K562 (cell line): ENCODE data around the gene IL4R. TPM values are rescaled to one million over a fixed set of nuclear protein-coding genes. Genes with fewer than 3 reads are reported as not detected.

Experiments used
- BRCA1 ChIP-seq, 2 experiments: fragments of 450-650 bp in 1 of 2; sonication (generic) in 1 of 2; formaldehyde crosslinking in 1 of 2; IDR thresholded peaks; 2 replicates each; pipeline versions ENCODE4 v1.5.0 to v1.6.1; 2017 to 2020; ENCODE audit warnings: mild to moderate bottlenecking in 1 of 2, missing genetic modification reagents in 1 of 2
- FOXA1 ChIP-seq: fragments of 450-650 bp; IDR thresholded peaks from 2 replicates; pipeline ENCODE4 v1.6.1; 2016; ENCODE audit warnings: mild to moderate bottlenecking, borderline replicate concordance
- ILK ChIP-seq: fragments of 450-650 bp; IDR thresholded peaks from 2 replicates; pipeline ENCODE4 v1.6.1; 2016; ENCODE audit warnings: missing genetic modification characterization, low read depth, mild to moderate bottlenecking, missing compliant biosample characterization, moderate library complexity, borderline replicate concordance
- JUN ChIP-seq, 2 experiments: sonication (generic) in 1 of 2; formaldehyde crosslinking in 1 of 2; IDR thresholded peaks; 2 replicates each; pipeline versions ENCODE4 v1.6.1 to v1.8.0; 2012 to 2022; ENCODE audit warnings: borderline replicate concordance in 2 of 2, mild to moderate bottlenecking in 2 of 2, improper control_type of control experiment in 1 of 2, low read depth in 1 of 2, low read length in 1 of 2, missing genetic modification reagents in 1 of 2
- MITF ChIP-seq: IDR thresholded peaks from 2 replicates; pipeline ENCODE4 v1.6.1; 2014; ENCODE audit warnings: antibody characterized with exemption
- NFE2L1 ChIP-seq: fragments of 450-650 bp; IDR thresholded peaks from 2 replicates; pipeline ENCODE4 v1.6.1; 2016; ENCODE audit warnings: missing genetic modification characterization, low read depth, mild to moderate bottlenecking, missing compliant biosample characterization, moderate library complexity, borderline replicate concordance
- RERE ChIP-seq: sonication (generic); formaldehyde crosslinking; IDR thresholded peaks from 2 replicates; pipeline ENCODE4 v1.8.0; 2023; ENCODE audit warnings: missing genetic modification reagents, mild to moderate bottlenecking, borderline replicate concordance
- SNIP1 ChIP-seq: fragments of 450-650 bp; IDR thresholded peaks from 2 replicates; pipeline ENCODE4 v1.7.1; 2017; ENCODE audit warnings: low read depth, mild to moderate bottlenecking
- TAF7 ChIP-seq: fragments of 450-650 bp; IDR thresholded peaks from 2 replicates; pipeline ENCODE4 v1.6.1; 2016; ENCODE audit warnings: missing genetic modification characterization, missing compliant biosample characterization
- ZNF398 ChIP-seq: fragments of 250-450 bp; sonication (Bioruptor Pico); IDR thresholded peaks from 2 replicates; pipeline ENCODE4 v1.8.0; 2021; ENCODE audit warnings: moderate library complexity, mild to moderate bottlenecking, inconsistent platforms
- ZNF449 ChIP-seq: fragments of 250-450 bp; sonication (Bioruptor Pico); IDR thresholded peaks from 2 replicates; pipeline ENCODE4 v1.8.0; 2022; ENCODE audit warnings: moderate library complexity, mild to moderate bottlenecking, inconsistent platforms
- ZNF507 ChIP-seq: conservative IDR thresholded peaks from 2 replicates; pipeline ENCODE4 v1.6.1; 2017; ENCODE audit warnings: missing genetic modification characterization, missing compliant biosample characterization
- polyA plus RNA-seq, 8 experiments: library from polyadenylated mRNA; depleted of rRNA in 4 of 8; stranded (reverse) in 5 of 8; unstranded in 3 of 8; fragments of >200 nt; fragmentation: Nextera tagmentation in 2 of 8; fragmentation: Illumina TruSeq in 1 of 8; extraction: Ambion mirVana in 2 of 8; extraction: Trizol in 1 of 8; gene quantifications; 2 replicates each; pipeline versions ENCODE4 v1.2.1 to v1.2.3, GENCODE V29; 2011 to 2014; ENCODE audit warnings: inconsistent platforms in 1 of 8, missing spikeins in 1 of 8
- total RNA-seq, 7 experiments: library from RNA; depleted of rRNA in 6 of 7; stranded (reverse); fragments of >200 nt in 6 of 7; fragmentation: Illumina TruSeq in 2 of 7; extraction: Trizol in 2 of 7; gene quantifications; 2 replicates each; pipeline versions ENCODE4 v1.2.1 to v1.2.3, GENCODE V29; 2011 to 2021; ENCODE audit warnings: low replicate concordance in 1 of 7
- TF ChIP-seq, protein P1 (sequence below): IDR thresholded peaks from 3 replicates; pipeline ENCODE4 v1.6.1; 2011; ENCODE audit warnings: borderline replicate concordance, mild to moderate bottlenecking; ENCODE audit not compliant: insufficient read length, insufficient read depth

Gene IL4R
- total and polyA plus RNA-seq, 9 of the 15 experiments (the other 6 are each of a cell fraction or from before 2014, with no cell fraction given): 0.17 to 5.8 (median 3.3) TPM

GRCh38 chr16:27268376-27269299 is 45.1 kb upstream of the IL4R start, which contains the start of gene NSMCE1 (continued):
- TF ChIP-seq, protein P1, sequence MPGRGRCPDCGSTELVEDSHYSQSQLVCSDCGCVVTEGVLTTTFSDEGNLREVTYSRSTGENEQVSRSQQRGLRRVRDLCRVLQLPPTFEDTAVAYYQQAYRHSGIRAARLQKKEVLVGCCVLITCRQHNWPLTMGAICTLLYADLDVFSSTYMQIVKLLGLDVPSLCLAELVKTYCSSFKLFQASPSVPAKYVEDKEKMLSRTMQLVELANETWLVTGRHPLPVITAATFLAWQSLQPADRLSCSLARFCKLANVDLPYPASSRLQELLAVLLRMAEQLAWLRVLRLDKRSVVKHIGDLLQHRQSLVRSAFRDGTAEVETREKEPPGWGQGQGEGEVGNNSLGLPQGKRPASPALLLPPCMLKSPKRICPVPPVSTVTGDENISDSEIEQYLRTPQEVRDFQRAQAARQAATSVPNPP: no peak
- TF ChIP-seq RERE (CRISPR knock-in tag) (no peak), ZNF398 (CRISPR knock-in tag) (no peak), BRCA1 (IDR thresholded peaks at IDR 0.05) (no peak), BRCA1 (CRISPR knock-in tag; IDR thresholded peaks at IDR 0.05) (no peak), SNIP1 (no peak), ZNF507 (tag) (no peak), MITF (no peak), NFE2L1 (no peak), FOXA1 (no peak), ILK (no peak), ZNF449 (CRISPR knock-in tag) (no peak), JUN (IDR thresholded peaks at IDR 0.05; ENCODE audit: borderline replicate concordance, low read depth, low read length) (peak; percentile 23; the same call in 1 of the 2 replicates), JUN (CRISPR knock-in tag; IDR thresholded peaks at IDR 0.05; ENCODE audit: borderline replicate concordance) (no peak), TAF7 (peak; percentile 41)
